ENCODE data around the gene ITGA2B. TPM values are rescaled to one million over a fixed set of nuclear protein-coding genes. Genes with fewer than 3 reads are reported as not detected.
"Not testable (repeated sequence)": the region's sequence is repeated elsewhere in the genome, so short reads cannot be mapped to it uniquely, and the experiment has no call there.

The ITGA2B gene
- total and polyA plus RNA-seq, 5 donors from 2014 or later, result 19.5 TPM; not detected in 4

DNA sequence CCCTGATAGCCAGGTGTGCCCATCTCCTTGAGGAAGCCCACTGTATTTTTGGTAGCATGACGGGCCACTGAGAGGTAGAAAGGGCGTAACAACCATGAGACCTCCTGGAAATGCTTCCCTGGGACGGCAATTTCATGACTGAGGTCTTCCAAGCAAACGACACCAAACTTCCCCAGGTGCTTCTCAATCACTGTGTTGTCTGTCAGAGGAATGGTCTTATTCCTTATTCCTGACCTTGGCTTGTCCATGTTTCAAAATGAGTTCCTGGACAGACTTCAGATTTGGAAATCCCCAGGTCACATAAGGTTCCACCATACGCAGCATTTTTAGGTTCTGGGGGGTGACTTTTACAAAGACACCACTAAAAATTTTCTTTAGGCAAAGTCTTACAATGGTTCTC lies 24.4 kb downstream of the ITGA2B start:
- not testable (repeated sequence) for H3K36me3 Mint-ChIP-seq; H3K36me3 ChIP-seq (ENCODE audit: control insufficient read depth, insufficient read depth, low read length)
- peak overlapping the region in 3 of 4 donors; percentile 41 to 82 (median 68) for H3K4me3 Mint-ChIP-seq

DNA sequence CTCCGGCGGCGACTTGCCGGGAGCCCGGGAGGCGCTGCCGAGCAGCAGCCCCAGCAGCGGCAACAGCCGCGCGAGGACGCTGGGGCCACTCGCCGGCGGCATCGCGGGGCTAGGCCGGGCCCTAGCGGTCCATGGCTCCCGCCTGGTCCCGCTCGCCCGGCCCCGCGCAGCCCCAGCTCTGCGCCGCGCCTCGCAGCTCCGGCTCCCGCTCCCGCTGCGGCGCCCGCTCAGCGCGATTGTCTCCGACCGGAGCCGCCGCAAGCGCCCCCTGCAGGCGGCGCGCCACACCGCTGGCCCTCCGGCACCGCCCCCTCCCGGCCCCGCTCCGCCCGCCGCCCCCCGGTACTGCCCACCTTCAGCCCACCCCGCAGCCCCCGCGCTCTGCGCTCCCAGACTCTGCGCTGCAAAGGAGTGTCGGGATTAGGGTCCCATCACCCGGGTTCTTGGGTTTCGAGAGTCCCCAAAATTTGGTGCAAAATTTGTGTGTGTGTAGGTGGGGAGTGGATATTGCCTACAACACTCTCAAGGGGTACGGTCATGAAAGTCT lies 25.8 kb downstream of the ITGA2B start, which contains the start of gene FAM171A2:
Gene FAM171A2 (minus strand): TSS at position 241 of the 547 bp plus-strand sequence. CDS start 139 bp downstream, at position 102.
- H3K4me3 Mint-ChIP-seq, result peak within 1 kb of the TSS; percentile 41 to 89 (median 84)
- peaks cover 0 to 14% (median 0%) of the 10 kb centered on the region in 4 donors for H3K4me1 Mint-ChIP-seq
- Histone ChIP-seq H3K4me3 (ENCODE audit: low read depth, low read length) (no peak within 1 kb of the TSS), H3K36me3 (ENCODE audit: control insufficient read depth, insufficient read depth, low read length) (no peaks in the 10 kb centered on the region), H3K27me3 (ENCODE audit: control insufficient read depth, insufficient read depth, low read length) (no peaks in the 10 kb centered on the region), H3K4me1 (ENCODE audit: control insufficient read depth, insufficient read depth, low read length, poor library complexity, severe bottlenecking) (peaks cover 15% of the 10 kb centered on the region), H3K27ac (ENCODE audit: insufficient read depth, low read length, poor library complexity, severe bottlenecking) (no peak within 1 kb of the TSS), H3K9me3 (ENCODE audit: control insufficient read depth in 2 of 2, low read length in 2 of 2) (no peaks in the 10 kb centered on the region)
- DNase-seq, result peak; percentile 53 to 62 (median 57)
- H3K9me3 Mint-ChIP-seq, result peaks cover 0 to 2% (median 0%) of the 10 kb centered on the region in 7 donors
- ATAC-seq (ENCODE audit: low read depth in 2 of 2), result peak; percentile 76 to 85
- peaks cover 34% of the 10 kb centered on the region for H3K27me3 Mint-ChIP-seq
- no peaks in the 10 kb centered on the region for H3K36me3 Mint-ChIP-seq
- H3K27ac Mint-ChIP-seq, result no peak within 1 kb of the TSS

More for the DNA sequence above, 24.4 kb downstream of the ITGA2B start:
- not testable (repeated sequence) for ATAC-seq (ENCODE audit: low read depth in 2 of 2); H3K27ac ChIP-seq (ENCODE audit: insufficient read depth, low read length, poor library complexity, severe bottlenecking); H3K9me3 ChIP-seq (ENCODE audit: control insufficient read depth in 2 of 2, low read length in 2 of 2); H3K27ac Mint-ChIP-seq; H3K27me3 ChIP-seq (ENCODE audit: control insufficient read depth, insufficient read depth, low read length); DNase-seq; H3K9me3 Mint-ChIP-seq; H3K4me3 ChIP-seq (ENCODE audit: low read depth, low read length)
- peaks cover 34% of the 10 kb centered on the region for H3K27me3 Mint-ChIP-seq
- H3K4me1 ChIP-seq (ENCODE audit: control insufficient read depth, insufficient read depth, low read length, poor library complexity, severe bottlenecking), result peaks cover 15% of the 10 kb centered on the region
- peaks cover 0 to 13% (median 4%) of the 10 kb centered on the region in 4 donors for H3K4me1 Mint-ChIP-seq

DNA sequence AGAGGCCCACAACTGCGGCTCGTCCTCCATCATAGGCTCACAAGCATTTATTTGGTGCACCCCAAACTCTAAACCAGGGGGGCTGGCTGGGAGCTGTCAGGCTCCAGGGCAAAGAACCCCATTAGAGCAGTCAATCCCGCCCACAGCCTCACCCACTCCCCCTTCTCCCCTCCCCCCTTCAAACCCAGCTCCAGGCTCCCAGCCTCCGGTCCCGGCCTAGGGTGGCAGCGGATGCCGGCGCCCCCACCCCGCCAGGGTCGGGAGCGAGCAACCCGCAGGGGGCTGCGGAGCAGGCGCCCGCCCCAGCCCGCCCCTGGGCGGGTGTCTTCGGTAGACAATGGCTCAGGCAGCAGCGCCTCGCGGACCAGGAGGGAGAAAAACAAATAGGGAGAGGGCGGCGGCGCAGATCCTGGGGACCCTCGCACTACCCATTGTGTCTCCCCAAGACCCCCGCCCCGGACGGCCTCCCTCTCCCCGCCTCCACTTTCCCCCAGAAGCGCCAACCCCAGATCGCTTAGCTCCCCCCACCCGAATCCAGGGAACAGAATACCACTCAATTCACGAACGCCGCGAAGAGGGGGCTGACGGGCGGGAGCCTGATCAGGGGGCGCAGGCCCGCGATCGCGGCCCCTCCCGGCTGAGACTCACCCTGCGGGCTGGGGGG lies 26.4 kb downstream of the ITGA2B start:
- Histone ChIP-seq H3K36me3 (ENCODE audit: control insufficient read depth, insufficient read depth, low read length) (no peaks in the 10 kb centered on the region), H3K4me1 (ENCODE audit: control insufficient read depth, insufficient read depth, low read length, poor library complexity, severe bottlenecking) (peaks cover 15% of the 10 kb centered on the region), H3K27me3 (ENCODE audit: control insufficient read depth, insufficient read depth, low read length) (no peaks in the 10 kb centered on the region), H3K4me3 (ENCODE audit: low read depth, low read length) (no peak overlapping the region), H3K27ac (ENCODE audit: insufficient read depth, low read length, poor library complexity, severe bottlenecking) (no peak overlapping the region), H3K9me3 (ENCODE audit: control insufficient read depth in 2 of 2, low read length in 2 of 2) (no peaks in the 10 kb centered on the region)
- H3K27ac Mint-ChIP-seq, result no peak overlapping the region
- DNase-seq, result no peak
- peak; percentile 26 to 28 for ATAC-seq (ENCODE audit: low read depth in 2 of 2)
- H3K9me3 Mint-ChIP-seq, result peaks cover 0 to 2% (median 0%) of the 10 kb centered on the region in 7 donors
- H3K36me3 Mint-ChIP-seq, result no peaks in the 10 kb centered on the region
- peaks cover 0 to 16% (median 0%) of the 10 kb centered on the region in 4 donors for H3K4me1 Mint-ChIP-seq
- peak overlapping the region in 3 of 4 donors; percentile 70 to 82 (median 81) for H3K4me3 Mint-ChIP-seq
- H3K27me3 Mint-ChIP-seq, result peaks cover 34% of the 10 kb centered on the region

- no peaks in the 10 kb centered on the region for H3K36me3 Mint-ChIP-seq
- H3K4me3 ChIP-seq (ENCODE audit: low read depth, low read length), result no peak overlapping the region
- H3K27ac ChIP-seq (ENCODE audit: insufficient read depth, low read length, poor library complexity, severe bottlenecking), result no peak overlapping the region
- peaks cover 0 to 14% (median 0%) of the 10 kb centered on the region in 4 donors for H3K4me1 Mint-ChIP-seq
- no peaks in the 10 kb centered on the region for H3K36me3 ChIP-seq (ENCODE audit: control insufficient read depth, insufficient read depth, low read length)
- H3K27me3 ChIP-seq (ENCODE audit: control insufficient read depth, insufficient read depth, low read length), result no peaks in the 10 kb centered on the region
- H3K27me3 Mint-ChIP-seq, result peaks cover 34% of the 10 kb centered on the region
- ATAC-seq (ENCODE audit: low read depth in 2 of 2), result no peak
- peak overlapping the region in 1 of 4 donors; percentile 21 for H3K4me3 Mint-ChIP-seq
- no peaks in the 10 kb centered on the region for H3K9me3 ChIP-seq (ENCODE audit: control insufficient read depth in 2 of 2, low read length in 2 of 2)
- H3K4me1 ChIP-seq (ENCODE audit: control insufficient read depth, insufficient read depth, low read length, poor library complexity, severe bottlenecking), result peaks cover 15% of the 10 kb centered on the region
- DNase-seq, result no peak
- H3K27ac Mint-ChIP-seq, result no peak overlapping the region
- H3K9me3 Mint-ChIP-seq, result peaks cover 0 to 2% (median 0%) of the 10 kb centered on the region in 7 donors
These were observed 26.9 kb downstream of the ITGA2B start for GRCh38 chr17:44362459-44362948.

DNA sequence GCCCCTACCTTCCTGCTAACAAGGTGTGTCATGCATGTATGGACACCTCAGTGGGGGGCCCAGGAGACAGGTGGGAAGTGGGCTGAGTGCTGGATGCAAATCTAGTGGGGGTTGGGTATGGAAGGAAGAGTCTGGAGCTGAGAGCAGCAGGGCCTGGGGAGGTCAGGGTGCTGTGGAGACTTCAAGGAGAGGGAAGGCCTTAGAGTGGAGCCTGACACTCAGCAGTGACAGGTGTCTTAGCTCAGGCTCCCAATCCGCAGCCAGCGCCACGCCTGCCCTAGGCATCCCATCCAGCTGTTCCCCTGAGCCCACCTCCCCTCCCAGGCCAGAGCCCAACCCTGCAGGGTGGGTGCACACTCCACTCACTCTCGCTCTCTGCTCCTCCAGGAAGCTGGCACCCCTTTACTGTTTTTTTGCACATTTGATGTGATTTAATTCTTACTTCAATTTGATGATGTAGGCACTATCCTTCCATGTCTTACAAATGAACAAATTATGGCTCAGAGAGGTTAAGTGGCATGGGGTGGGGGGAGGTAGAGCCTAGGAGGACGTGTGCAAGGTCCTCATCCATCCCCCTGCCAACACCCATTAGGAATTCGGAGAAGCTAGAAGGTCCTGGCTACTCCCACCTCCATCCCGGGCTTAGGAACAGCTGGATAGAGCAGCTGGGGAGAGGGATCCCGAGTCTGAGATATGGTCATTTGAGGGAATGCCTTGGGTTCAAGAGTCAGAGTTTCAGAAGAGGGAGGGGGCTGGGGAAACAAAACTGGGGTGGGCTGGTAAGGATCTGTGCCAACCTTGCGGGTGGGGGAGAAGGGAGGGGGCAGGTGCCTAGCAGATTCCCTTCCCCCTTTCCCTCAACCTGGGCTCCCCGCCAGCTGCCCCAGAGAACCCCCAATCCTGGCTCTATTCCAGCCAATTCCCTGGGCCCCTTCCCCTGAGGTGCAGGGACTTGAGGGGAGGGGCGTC lies 27.9 kb downstream of the ITGA2B start:
- Histone ChIP-seq H3K4me1 (ENCODE audit: control insufficient read depth, insufficient read depth, low read length, poor library complexity, severe bottlenecking) (peaks cover 15% of the 10 kb centered on the region), H3K36me3 (ENCODE audit: control insufficient read depth, insufficient read depth, low read length) (no peaks in the 10 kb centered on the region), H3K9me3 (ENCODE audit: control insufficient read depth in 2 of 2, low read length in 2 of 2) (no peaks in the 10 kb centered on the region), H3K27me3 (ENCODE audit: control insufficient read depth, insufficient read depth, low read length) (no peaks in the 10 kb centered on the region), H3K27ac (ENCODE audit: insufficient read depth, low read length, poor library complexity, severe bottlenecking) (no peak overlapping the region), H3K4me3 (ENCODE audit: low read depth, low read length) (no peak overlapping the region)
- DNase-seq (no peak), ATAC-seq (ENCODE audit: low read depth in 2 of 2) (no peak)
- Mint-ChIP-seq H3K4me3 (peak overlapping the region in 2 of 4 donors; percentile 70 to 84), H3K27ac (no peak overlapping the region), H3K4me1 (peaks cover 0 to 14% (median 0%) of the 10 kb centered on the region in 4 donors), H3K27me3 (peaks cover 27% of the 10 kb centered on the region), H3K36me3 (no peaks in the 10 kb centered on the region), H3K9me3 (peaks cover 0 to 1% (median 0%) of the 10 kb centered on the region in 7 donors)

DNA sequence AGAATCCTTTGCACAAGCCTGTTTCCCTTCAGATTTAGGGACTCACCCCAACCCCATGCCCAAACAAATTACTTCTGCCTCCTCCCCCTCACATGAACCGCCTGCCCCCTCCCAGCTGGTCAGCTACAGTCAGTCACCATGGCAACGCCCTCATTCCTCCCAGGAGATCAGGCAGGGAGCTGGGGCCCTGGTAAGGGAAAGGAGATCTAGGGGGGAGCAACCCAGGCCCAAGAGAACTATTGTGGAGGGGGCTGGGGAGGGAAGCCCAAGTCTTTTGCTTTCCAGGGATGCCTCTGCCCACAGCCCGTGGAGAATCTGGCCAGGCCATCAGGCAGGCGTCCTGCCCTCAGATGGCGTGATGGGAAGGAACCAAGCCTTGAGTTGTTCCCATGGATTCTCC lies 28.6 kb downstream of the ITGA2B start:
- H3K4me1 Mint-ChIP-seq, result peaks cover 0 to 14% (median 0%) of the 10 kb centered on the region in 4 donors
- H3K4me3 Mint-ChIP-seq, result peak overlapping the region in 1 of 4 donors; percentile 70
- peaks cover 15% of the 10 kb centered on the region for H3K4me1 ChIP-seq (ENCODE audit: control insufficient read depth, insufficient read depth, low read length, poor library complexity, severe bottlenecking)
- ATAC-seq (ENCODE audit: low read depth in 2 of 2), result no peak
- no peaks in the 10 kb centered on the region for H3K36me3 Mint-ChIP-seq
- peaks cover 22% of the 10 kb centered on the region for H3K27me3 Mint-ChIP-seq
- DNase-seq, result no peak
- no peak overlapping the region for H3K27ac ChIP-seq (ENCODE audit: insufficient read depth, low read length, poor library complexity, severe bottlenecking)
- no peaks in the 10 kb centered on the region for H3K9me3 ChIP-seq (ENCODE audit: control insufficient read depth in 2 of 2, low read length in 2 of 2)
- peaks cover 0 to 1% (median 0%) of the 10 kb centered on the region in 7 donors for H3K9me3 Mint-ChIP-seq
- H3K27ac Mint-ChIP-seq, result no peak overlapping the region
- H3K36me3 ChIP-seq (ENCODE audit: control insufficient read depth, insufficient read depth, low read length), result no peaks in the 10 kb centered on the region
- no peak overlapping the region for H3K4me3 ChIP-seq (ENCODE audit: low read depth, low read length)
- H3K27me3 ChIP-seq (ENCODE audit: control insufficient read depth, insufficient read depth, low read length), result no peaks in the 10 kb centered on the region

DNA sequence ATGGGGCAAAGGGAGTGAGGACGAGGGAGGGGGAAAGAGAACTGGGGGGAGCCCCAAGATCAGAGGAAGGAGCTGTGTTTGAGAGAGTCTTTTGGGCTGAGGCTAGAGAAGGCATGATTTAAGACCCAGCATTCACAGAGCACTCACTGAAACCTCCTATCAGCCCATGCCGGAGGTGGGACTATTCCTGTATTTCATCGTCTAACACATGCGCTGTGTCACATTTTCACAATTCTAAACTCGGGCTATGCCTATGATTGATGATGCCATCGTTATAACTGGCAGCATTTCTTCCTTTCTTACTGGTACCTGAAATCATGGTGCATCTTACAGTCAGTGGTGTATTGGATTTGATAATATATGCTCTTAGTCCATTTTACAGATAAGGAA lies 29.3 kb downstream of the ITGA2B start:
- Histone ChIP-seq H3K4me3 (ENCODE audit: low read depth, low read length) (no peak overlapping the region), H3K9me3 (ENCODE audit: control insufficient read depth in 2 of 2, low read length in 2 of 2) (no peaks in the 10 kb centered on the region), H3K27me3 (ENCODE audit: control insufficient read depth, insufficient read depth, low read length) (no peaks in the 10 kb centered on the region), H3K4me1 (ENCODE audit: control insufficient read depth, insufficient read depth, low read length, poor library complexity, severe bottlenecking) (peaks cover 15% of the 10 kb centered on the region), H3K36me3 (ENCODE audit: control insufficient read depth, insufficient read depth, low read length) (no peaks in the 10 kb centered on the region), H3K27ac (ENCODE audit: insufficient read depth, low read length, poor library complexity, severe bottlenecking) (no peak overlapping the region)
- no peak for DNase-seq
- H3K9me3 Mint-ChIP-seq, result peaks cover 0 to 1% (median 0%) of the 10 kb centered on the region in 7 donors
- no peak for ATAC-seq (ENCODE audit: low read depth in 2 of 2)
- H3K4me1 Mint-ChIP-seq, result peaks cover 0 to 18% (median 0%) of the 10 kb centered on the region in 4 donors
- H3K36me3 Mint-ChIP-seq, result no peaks in the 10 kb centered on the region
- H3K27me3 Mint-ChIP-seq, result peaks cover 23% of the 10 kb centered on the region
- H3K27ac Mint-ChIP-seq, result no peak overlapping the region
- H3K4me3 Mint-ChIP-seq, result peak overlapping the region in 2 of 4 donors; percentile 2 to 49
